ENCODE results near the gene KLHDC7A.

The KLHDC7A gene

DNA sequence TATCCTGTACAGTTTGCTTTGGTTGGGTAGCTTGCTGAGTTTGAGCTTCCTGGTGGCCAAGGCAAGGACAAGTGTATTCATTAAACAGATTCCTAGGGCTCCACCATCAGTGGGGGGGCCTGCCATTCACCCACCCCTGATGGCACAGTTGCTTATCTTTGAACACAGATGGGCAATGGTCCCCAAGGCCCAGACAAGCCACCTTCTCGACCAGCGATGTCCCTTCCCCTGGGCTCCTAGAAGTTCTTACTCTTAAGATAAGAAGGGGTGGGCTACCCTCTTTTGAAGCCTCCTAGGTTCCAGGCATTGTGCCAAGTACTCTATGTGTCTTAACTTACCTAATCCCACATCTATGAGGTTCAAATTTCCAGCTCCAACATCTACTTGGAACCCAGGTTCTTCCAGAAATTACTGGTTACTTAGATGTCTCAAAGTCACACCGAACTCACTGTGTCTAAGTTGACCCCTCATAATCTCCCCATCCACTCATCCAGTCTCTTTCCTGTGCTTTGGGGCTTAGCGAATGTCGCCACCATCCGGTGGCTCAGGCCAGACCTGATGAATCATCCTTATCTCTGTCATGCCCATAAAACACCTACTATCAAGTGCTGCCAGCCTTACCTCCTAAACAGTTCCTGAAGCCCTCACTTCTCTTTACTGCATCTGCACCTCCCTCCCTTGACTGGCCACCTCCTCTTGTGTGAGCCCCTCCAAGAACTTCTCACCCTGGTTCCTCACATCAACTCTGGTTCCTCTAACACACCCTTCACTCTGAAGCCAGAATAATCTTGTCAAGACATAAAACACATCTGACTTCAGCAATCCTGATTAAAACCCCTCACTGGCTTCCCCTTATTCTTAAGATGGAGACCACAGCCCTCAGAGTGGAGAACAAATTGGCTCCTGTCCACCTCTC, 50.1 kb downstream of the KLHDC7A start:
- no peak overlapping the region for H2AFZ ChIP-seq (ENCODE audit: low read depth, low read length)
- no peak overlapping the region for H4K91ac ChIP-seq (ENCODE audit: low read length)
- H3K18ac ChIP-seq (ENCODE audit: low read depth in 1 of 2, low read length in 2 of 2) = no peak overlapping the region
- H3K4ac ChIP-seq (ENCODE audit: low read depth in 1 of 2, low read length in 2 of 2) = no peak overlapping the region
- H3K79me1 ChIP-seq (replicated peaks; ENCODE audit: low read length, poor library complexity, severe bottlenecking) = no peaks in the 10 kb centered on the region
- no peak overlapping the region for H3K27ac ChIP-seq (ENCODE audit: low read length, poor library complexity, severe bottlenecking)
- H3K4me2 ChIP-seq (ENCODE audit: low read length, poor library complexity, severe bottlenecking) = no peak overlapping the region
- no peak for DNase-seq
- H2BK5ac ChIP-seq (ENCODE audit: low read depth, low read length, poor library complexity, severe bottlenecking) = no peak overlapping the region
- no peaks in the 10 kb centered on the region for H3K36me3 ChIP-seq (ENCODE audit: control insufficient read depth in 1 of 2, insufficient read depth in 2 of 2, low read depth in 1 of 2, low read length in 2 of 2)
- H3K9ac ChIP-seq (ENCODE audit: low read length) = no peak overlapping the region
- no peaks in the 10 kb centered on the region for H3K9me3 ChIP-seq (ENCODE audit: control insufficient read depth, low read length)
- H3K23ac ChIP-seq (ENCODE audit: low read length in 2 of 2) = no peak overlapping the region
- peaks cover 5 to 41% of the 10 kb centered on the region in 2 experiments for H3K27me3 ChIP-seq (ENCODE audit: control insufficient read depth in 1 of 2, insufficient read depth in 1 of 2, low read length in 2 of 2)
- no peak overlapping the region for H4K8ac ChIP-seq (ENCODE audit: low read length)
- 44% methylated on average over 5 of the region's 6 CpGs for WGBS
- no peak overlapping the region for H3K14ac ChIP-seq (ENCODE audit: low read length in 2 of 2)
- H3K4me1 ChIP-seq (ENCODE audit: control insufficient read depth, insufficient read depth, low read depth, low read length) = no peaks in the 10 kb centered on the region
- H2BK120ac ChIP-seq (ENCODE audit: low read depth, low read length) = no peak overlapping the region
- no peak overlapping the region for H2BK15ac ChIP-seq (ENCODE audit: low read depth, poor library complexity, severe bottlenecking)
- H2AK5ac ChIP-seq (ENCODE audit: low read length, severe bottlenecking) = no peak overlapping the region
- H3K4me3 ChIP-seq (ENCODE audit: insufficient read depth in 1 of 2, low read depth in 1 of 2, low read length in 2 of 2) = no peak overlapping the region
- H2BK12ac ChIP-seq (ENCODE audit: low read length in 2 of 2) = no peak overlapping the region

DNA sequence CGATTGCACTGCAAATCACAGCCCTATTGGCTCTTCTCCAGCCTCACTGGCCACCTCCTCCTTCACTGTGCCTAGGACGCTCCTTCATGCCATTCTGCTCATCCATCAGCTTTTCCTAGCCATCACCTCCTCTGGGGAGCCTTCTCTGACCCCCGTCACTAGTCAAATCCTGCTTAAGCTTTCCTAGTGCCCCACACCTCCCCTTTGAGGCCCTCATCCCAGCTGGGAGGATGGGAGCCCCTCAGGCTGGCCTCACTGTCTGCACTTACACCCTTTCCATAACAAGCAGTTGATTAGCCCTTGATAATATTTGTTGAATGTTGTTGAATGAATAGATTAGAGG, 50.7 kb downstream of the KLHDC7A start:
- H3K4ac ChIP-seq (ENCODE audit: low read depth in 1 of 2, low read length in 2 of 2) = no peak overlapping the region

GRCh38 chr1:18532390-18533170, 51.9 kb downstream of the KLHDC7A start:
- Histone ChIP-seq H3K14ac (ENCODE audit: low read length in 2 of 2) (no peak overlapping the region), H3K4me1 (ENCODE audit: control insufficient read depth, insufficient read depth, low read depth, low read length) (no peaks in the 10 kb centered on the region), H2BK5ac (ENCODE audit: low read depth, low read length, poor library complexity, severe bottlenecking) (no peak overlapping the region), H2BK15ac (ENCODE audit: low read depth, poor library complexity, severe bottlenecking) (no peak overlapping the region), H3K4me3 (ENCODE audit: insufficient read depth in 1 of 2, low read depth in 1 of 2, low read length in 2 of 2) (no peak overlapping the region), H2AK5ac (ENCODE audit: low read length, severe bottlenecking) (no peak overlapping the region), H2BK120ac (ENCODE audit: low read depth, low read length) (no peak overlapping the region), H3K4ac (ENCODE audit: low read depth in 1 of 2, low read length in 2 of 2) (no peak overlapping the region), H3K79me1 (replicated peaks; ENCODE audit: low read length, poor library complexity, severe bottlenecking) (no peaks in the 10 kb centered on the region), H3K23ac (ENCODE audit: low read length in 2 of 2) (no peak overlapping the region), H2AFZ (ENCODE audit: low read depth, low read length) (no peak overlapping the region), H3K27me3 (ENCODE audit: control insufficient read depth in 1 of 2, insufficient read depth in 1 of 2, low read length in 2 of 2) (peaks cover 8 to 49% of the 10 kb centered on the region in 2 experiments), H3K9me3 (ENCODE audit: control insufficient read depth, low read length) (no peaks in the 10 kb centered on the region), H3K18ac (ENCODE audit: low read depth in 1 of 2, low read length in 2 of 2) (no peak overlapping the region), H3K9ac (ENCODE audit: low read length) (no peak overlapping the region), H2BK12ac (ENCODE audit: low read length in 2 of 2) (no peak overlapping the region), H3K36me3 (ENCODE audit: control insufficient read depth in 1 of 2, insufficient read depth in 2 of 2, low read depth in 1 of 2, low read length in 2 of 2) (no peaks in the 10 kb centered on the region), H4K8ac (ENCODE audit: low read length) (no peak overlapping the region), H3K27ac (ENCODE audit: low read length, poor library complexity, severe bottlenecking) (no peak overlapping the region), H3K4me2 (ENCODE audit: low read length, poor library complexity, severe bottlenecking) (no peak overlapping the region), H4K91ac (ENCODE audit: low read length) (no peak overlapping the region)
- 73% methylated on average over 8 of the region's 8 CpGs for WGBS
- no peak for DNase-seq

More for the DNA sequence above, 50.7 kb downstream of the KLHDC7A start:
- H3K9ac ChIP-seq (ENCODE audit: low read length) = no peak overlapping the region
- H4K8ac ChIP-seq (ENCODE audit: low read length) = no peak overlapping the region
- H3K36me3 ChIP-seq (ENCODE audit: control insufficient read depth in 1 of 2, insufficient read depth in 2 of 2, low read depth in 1 of 2, low read length in 2 of 2) = no peaks in the 10 kb centered on the region
- H2BK5ac ChIP-seq (ENCODE audit: low read depth, low read length, poor library complexity, severe bottlenecking) = no peak overlapping the region
- H2AK5ac ChIP-seq (ENCODE audit: low read length, severe bottlenecking) = no peak overlapping the region
- H3K9me3 ChIP-seq (ENCODE audit: control insufficient read depth, low read length) = no peaks in the 10 kb centered on the region
- H3K27me3 ChIP-seq (ENCODE audit: control insufficient read depth in 1 of 2, insufficient read depth in 1 of 2, low read length in 2 of 2) = peaks cover 5 to 46% of the 10 kb centered on the region in 2 experiments
- no peak for DNase-seq
- no peak overlapping the region for H2BK15ac ChIP-seq (ENCODE audit: low read depth, poor library complexity, severe bottlenecking)
- WGBS = 46% methylated on average over 3 of the region's 3 CpGs
- no peaks in the 10 kb centered on the region for H3K4me1 ChIP-seq (ENCODE audit: control insufficient read depth, insufficient read depth, low read depth, low read length)
- H3K23ac ChIP-seq (ENCODE audit: low read length in 2 of 2) = no peak overlapping the region
- H2BK120ac ChIP-seq (ENCODE audit: low read depth, low read length) = no peak overlapping the region
- no peak overlapping the region for H3K14ac ChIP-seq (ENCODE audit: low read length in 2 of 2)
- no peak overlapping the region for H3K18ac ChIP-seq (ENCODE audit: low read depth in 1 of 2, low read length in 2 of 2)
- no peak overlapping the region for H3K27ac ChIP-seq (ENCODE audit: low read length, poor library complexity, severe bottlenecking)
- no peak overlapping the region for H4K91ac ChIP-seq (ENCODE audit: low read length)
- H3K4me3 ChIP-seq (ENCODE audit: insufficient read depth in 1 of 2, low read depth in 1 of 2, low read length in 2 of 2) = no peak overlapping the region
- no peak overlapping the region for H2AFZ ChIP-seq (ENCODE audit: low read depth, low read length)
- H2BK12ac ChIP-seq (ENCODE audit: low read length in 2 of 2) = no peak overlapping the region
- H3K4me2 ChIP-seq (ENCODE audit: low read length, poor library complexity, severe bottlenecking) = no peak overlapping the region
- no peaks in the 10 kb centered on the region for H3K79me1 ChIP-seq (replicated peaks; ENCODE audit: low read length, poor library complexity, severe bottlenecking)

DNA sequence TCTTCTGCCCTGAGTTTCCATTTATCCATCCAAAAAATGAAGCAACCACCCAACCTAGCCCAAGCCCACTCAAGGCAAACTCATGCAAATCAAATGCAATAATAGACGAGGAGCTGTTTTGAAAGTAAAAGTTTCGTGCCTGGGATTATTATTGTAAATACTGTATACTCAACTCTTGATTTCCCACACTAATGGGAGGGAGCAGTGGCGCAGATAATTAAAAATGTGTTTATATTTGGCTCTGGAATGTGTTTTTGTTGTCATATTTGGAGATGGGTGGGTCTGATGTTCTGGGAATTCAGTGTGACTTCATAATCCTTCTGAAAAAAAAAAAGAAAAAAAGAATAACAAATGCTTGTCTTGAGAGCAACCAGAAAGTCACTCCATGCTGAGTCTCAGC, 52.5 kb downstream of the KLHDC7A start:
- Histone ChIP-seq H3K18ac (ENCODE audit: low read depth in 1 of 2, low read length in 2 of 2) (no peak overlapping the region), H3K36me3 (ENCODE audit: control insufficient read depth in 1 of 2, insufficient read depth in 2 of 2, low read depth in 1 of 2, low read length in 2 of 2) (no peaks in the 10 kb centered on the region), H4K91ac (ENCODE audit: low read length) (no peak overlapping the region), H3K4me2 (ENCODE audit: low read length, poor library complexity, severe bottlenecking) (no peak overlapping the region), H4K8ac (ENCODE audit: low read length) (no peak overlapping the region), H3K27ac (ENCODE audit: low read length, poor library complexity, severe bottlenecking) (no peak overlapping the region), H3K27me3 (ENCODE audit: control insufficient read depth in 1 of 2, insufficient read depth in 1 of 2, low read length in 2 of 2) (peaks cover 13 to 56% of the 10 kb centered on the region in 2 experiments), H3K4me1 (ENCODE audit: control insufficient read depth, insufficient read depth, low read depth, low read length) (no peaks in the 10 kb centered on the region), H3K79me1 (replicated peaks; ENCODE audit: low read length, poor library complexity, severe bottlenecking) (no peaks in the 10 kb centered on the region), H2AK5ac (ENCODE audit: low read length, severe bottlenecking) (no peak overlapping the region), H3K4ac (ENCODE audit: low read depth in 1 of 2, low read length in 2 of 2) (no peak overlapping the region), H2BK120ac (ENCODE audit: low read depth, low read length) (no peak overlapping the region), H3K14ac (ENCODE audit: low read length in 2 of 2) (no peak overlapping the region), H2BK5ac (ENCODE audit: low read depth, low read length, poor library complexity, severe bottlenecking) (no peak overlapping the region), H3K4me3 (ENCODE audit: insufficient read depth in 1 of 2, low read depth in 1 of 2, low read length in 2 of 2) (no peak overlapping the region), H3K23ac (ENCODE audit: low read length in 2 of 2) (no peak overlapping the region), H2AFZ (ENCODE audit: low read depth, low read length) (no peak overlapping the region), H3K9ac (ENCODE audit: low read length) (no peak overlapping the region), H3K9me3 (ENCODE audit: control insufficient read depth, low read length) (no peaks in the 10 kb centered on the region), H2BK12ac (ENCODE audit: low read length in 2 of 2) (no peak overlapping the region), H2BK15ac (ENCODE audit: low read depth, poor library complexity, severe bottlenecking) (no peak overlapping the region)
- WGBS = 50% methylated on average over 3 of the region's 3 CpGs
- DNase-seq = no peak
